SK-N-DZ (cell line): ENCODE results near the gene NAGK.
"Not testable (repeated sequence)": the region's sequence is repeated elsewhere in the genome, so short reads cannot be mapped to it uniquely, and the experiment has no call there.

Experiments
- DNase-seq: peaks from one replicate; pipeline ENCODE4 v3.0.0-alpha.2; 2015; ENCODE audit warnings: low spot score

Gene NAGK

GRCh38 chr2:71103809-71104208 lies 35.4 kb downstream of the NAGK start:
- DNase-seq: no peak

GRCh38 chr2:71106463-71106862 lies 38.0 kb downstream of the NAGK start:
- not testable (repeated sequence) for DNase-seq

GRCh38 chr2:71108091-71108490 lies 39.6 kb downstream of the NAGK start:
- no peak for DNase-seq

- DNase-seq: no peak
These were observed 45.4 kb downstream of the NAGK start for GRCh38 chr2:71113843-71114242.

GRCh38 chr2:71117063-71117462 lies 48.6 kb downstream of the NAGK start:
- no peak for DNase-seq

- DNase-seq: no peak
These were observed 51.7 kb downstream of the NAGK start for GRCh38 chr2:71120195-71120594.

- DNase-seq: no peak
These were observed 53.0 kb downstream of the NAGK start for GRCh38 chr2:71121479-71121878.

- no peak for DNase-seq
These were observed 54.2 kb downstream of the NAGK start for GRCh38 chr2:71122387-71123298.

GRCh38 chr2:71125506-71126294 lies 57.3 kb downstream of the NAGK start:
- DNase-seq: no peak

- DNase-seq: no peak
These were observed 58.5 kb downstream of the NAGK start for GRCh38 chr2:71126957-71127356.
